NCI-H1694 (cell line): ENCODE data around the gene ACOT7.

Experiments
- DNase-seq: peaks from one replicate; lab custom pipeline; 2025; lab: John Stamatoyannopoulos, UW

ACOT7 gene

GRCh38 chr1:6285336-6285735 is 108.2 kb downstream of the ACOT7 start:
- DNase-seq, result no peak

- DNase-seq, result no peak
Measured at GRCh38 chr1:6282577-6283270, 110.8 kb downstream of the ACOT7 start.

GRCh38 chr1:6281511-6282402 is 111.8 kb downstream of the ACOT7 start:
- no peak for DNase-seq

GRCh38 chr1:6280761-6281451 is 112.7 kb downstream of the ACOT7 start:
- no peak for DNase-seq

- no peak for DNase-seq
Measured at GRCh38 chr1:6279613-6280383, 113.8 kb downstream of the ACOT7 start.

- DNase-seq, result no peak
Measured at GRCh38 chr1:6279066-6279465, 114.5 kb downstream of the ACOT7 start.

GRCh38 chr1:6278263-6278662 is 115.3 kb downstream of the ACOT7 start:
- no peak for DNase-seq

- DNase-seq, result no peak
Measured at GRCh38 chr1:6276811-6277555, 116.6 kb downstream of the ACOT7 start.

GRCh38 chr1:6275826-6276782 is 117.5 kb downstream of the ACOT7 start:
- peak; percentile 37 for DNase-seq

GRCh38 chr1:6274622-6275139 is 118.9 kb downstream of the ACOT7 start:
- no peak for DNase-seq

- no peak for DNase-seq
Measured at GRCh38 chr1:6274102-6274501, 119.5 kb downstream of the ACOT7 start.

GRCh38 chr1:6273380-6273891 is 120.1 kb downstream of the ACOT7 start:
- no peak for DNase-seq

GRCh38 chr1:6272868-6273267 is 120.7 kb downstream of the ACOT7 start:
- DNase-seq, result no peak

- DNase-seq, result no peak
Measured at GRCh38 chr1:6272452-6272851, 121.1 kb downstream of the ACOT7 start.

- DNase-seq, result no peak
Measured at GRCh38 chr1:6271554-6271953, 122.0 kb downstream of the ACOT7 start.

GRCh38 chr1:6271006-6271405 is 122.6 kb downstream of the ACOT7 start:
- no peak for DNase-seq

- no peak for DNase-seq
Measured at GRCh38 chr1:6270401-6270800, 123.2 kb downstream of the ACOT7 start.

- peak; percentile 83 for DNase-seq
Measured at GRCh38 chr1:6269720-6270400, 123.7 kb downstream of the ACOT7 start.

GRCh38 chr1:6269296-6269695 is 124.3 kb downstream of the ACOT7 start:
- DNase-seq, result no peak
